Neuronal stem cell (in vitro differentiated cells): Measurements from ENCODE around the gene ANKRD13A.
"Not testable (repeated sequence)": the region's sequence is repeated elsewhere in the genome, so short reads cannot be mapped to it uniquely, and the experiment has no call there.

Experiments
- DNase-seq: peaks from one replicate; pipeline ENCODE4 v3.0.0-alpha.2; 2013; ENCODE audit warnings: low spot score
- H2AFZ ChIP-seq: one replicate; pipeline ENCODE4 v1.6.1; 2013; ENCODE audit warnings: mild to moderate bottlenecking, low read length, inconsistent platforms
- H2AK5ac ChIP-seq: 2 replicates; pipeline ENCODE4 v1.6.1; 2013; ENCODE audit warnings: low read depth, mild to moderate bottlenecking, inconsistent platforms, low read length, moderate library complexity, mixed read lengths
- H2BK120ac ChIP-seq: 2 replicates; pipeline ENCODE4 v1.6.1; 2013; ENCODE audit warnings: low read depth, mild to moderate bottlenecking, inconsistent platforms, low read length, moderate library complexity, mixed read lengths
- H2BK12ac ChIP-seq: one replicate; pipeline ENCODE4 v1.6.1; 2013; ENCODE audit warnings: low read length, inconsistent platforms
- H2BK15ac ChIP-seq: 2 replicates; pipeline ENCODE4 v1.6.1; 2013; ENCODE audit warnings: mild to moderate bottlenecking, low read length, inconsistent platforms, mixed read lengths
- H2BK5ac ChIP-seq: one replicate; pipeline ENCODE4 v1.6.1; 2013; ENCODE audit warnings: inconsistent platforms, mild to moderate bottlenecking, low read length, moderate library complexity
- H3K14ac ChIP-seq: one replicate; pipeline ENCODE4 v1.6.1; 2013; ENCODE audit warnings: low read length, inconsistent platforms
- H3K18ac ChIP-seq: 2 replicates; pipeline ENCODE4 v1.6.1; 2013; ENCODE audit warnings: low read length, inconsistent platforms
- H3K23ac ChIP-seq: 2 replicates; pipeline ENCODE4 v1.6.1; 2013; ENCODE audit warnings: low read depth, mild to moderate bottlenecking, mixed read lengths, low read length, inconsistent platforms; ENCODE audit not compliant: poor library complexity
- H3K27ac ChIP-seq: replicated peaks from 3 replicates; pipeline ENCODE4 v1.5.1; 2013; ENCODE audit warnings: low read length, inconsistent platforms
- H3K27me3 ChIP-seq, 3 experiments: 2 replicates each; pipeline ENCODE4 v1.6.1; 2013; ENCODE audit warnings: low read length in 3 of 3, mild to moderate bottlenecking in 2 of 3, inconsistent platforms in 1 of 3, low read depth in 1 of 3, mixed read lengths in 1 of 3, moderate library complexity in 1 of 3; ENCODE audit not compliant: control insufficient read depth in 3 of 3, insufficient read depth in 3 of 3
- H3K36me3 ChIP-seq, 2 donors: replicated peaks in 1 of 2; 2 replicates each; pipeline ENCODE4 v1.6.1; 2013; ENCODE audit warnings: low read length in 2 of 2; ENCODE audit not compliant: control insufficient read depth in 2 of 2, insufficient read depth in 2 of 2
- H3K4ac ChIP-seq: 2 replicates; pipeline ENCODE4 v1.6.1; 2013; ENCODE audit warnings: inconsistent platforms, mild to moderate bottlenecking, low read length, moderate library complexity
- H3K4me1 ChIP-seq, 2 donors: 1 replicate in 1 of 2; 2 replicates in 1 of 2; pipeline ENCODE4 v1.6.1; 2013; ENCODE audit warnings: low read length in 2 of 2, low read depth in 1 of 2; ENCODE audit not compliant: control insufficient read depth in 2 of 2, insufficient read depth in 1 of 2
- H3K4me2 ChIP-seq: one replicate; pipeline ENCODE4 v1.6.1; 2013; ENCODE audit warnings: mild to moderate bottlenecking, low read length, inconsistent platforms; ENCODE audit not compliant: insufficient read depth, poor library complexity, severe bottlenecking
- H3K4me3 ChIP-seq, 2 donors: 2 replicates each; pipeline ENCODE4 v1.5.1; 2013; ENCODE audit warnings: low read length in 2 of 2, mild to moderate bottlenecking in 2 of 2, inconsistent platforms in 1 of 2, moderate library complexity in 1 of 2
- H3K79me1 ChIP-seq: one replicate; pipeline ENCODE4 v1.6.1; 2013; ENCODE audit warnings: low read depth, mild to moderate bottlenecking, inconsistent platforms, low read length, moderate library complexity
- H3K9ac ChIP-seq: one replicate; pipeline ENCODE4 v1.6.1; 2013; ENCODE audit warnings: mild to moderate bottlenecking, low read depth, low read length, inconsistent platforms; ENCODE audit not compliant: poor library complexity
- H3K9me3 ChIP-seq, 2 donors: replicated peaks in 1 of 2; 2 replicates each; pipeline versions ENCODE3 to v1.6.1; 2013; ENCODE audit warnings: low read length in 2 of 2, mild to moderate bottlenecking in 2 of 2, inconsistent platforms in 1 of 2, low read depth in 1 of 2, mixed read lengths in 1 of 2, moderate library complexity in 1 of 2; ENCODE audit not compliant: control insufficient read depth in 2 of 2, insufficient read depth in 1 of 2
- H4K8ac ChIP-seq: one replicate; pipeline ENCODE4 v1.6.1; 2013; ENCODE audit warnings: low read depth, mild to moderate bottlenecking, inconsistent platforms, low read length, moderate library complexity
- H4K91ac ChIP-seq: one replicate; pipeline ENCODE4 v1.6.1; 2013; ENCODE audit warnings: low read length, low read depth, mild to moderate bottlenecking, inconsistent platforms; ENCODE audit not compliant: poor library complexity
- WGBS, 2 donors: extraction: QIAGEN DNeasy Blood & Tissue Kit; methylation state at CpG; one replicate each; pipeline ENCODE4 v1.1.7; 2013; ENCODE audit warnings: missing lambda C conversion rate in 2 of 2, mixed read lengths in 1 of 2; ENCODE audit not compliant: insufficient read length in 2 of 2, insufficient replicate concordance in 1 of 2; ENCODE audit errors: extremely low coverage in 2 of 2; 5-methylcytosine and 5-hydroxymethylcytosine counted together

The ANKRD13A gene

GRCh38 chr12:109982210-109982609, 17.0 kb upstream of the ANKRD13A start:
- H3K9ac ChIP-seq = no peak overlapping the region
- H3K4me3 ChIP-seq = no peak overlapping the region
- no peak overlapping the region for H3K27ac ChIP-seq
- no peak overlapping the region for H3K23ac ChIP-seq
- no peak overlapping the region for H3K14ac ChIP-seq
- no peak for DNase-seq
- H3K18ac ChIP-seq = no peak overlapping the region
- H3K79me1 ChIP-seq = no peaks in the 10 kb centered on the region
- H2BK15ac ChIP-seq = no peak overlapping the region
- H2AK5ac ChIP-seq = no peak overlapping the region
- no peak overlapping the region for H2BK120ac ChIP-seq
- no peak overlapping the region for H4K8ac ChIP-seq
- H3K36me3 ChIP-seq = peaks cover 14 to 88% of the 10 kb centered on the region in 2 donors
- H3K4ac ChIP-seq = no peak overlapping the region
- no peak overlapping the region for H2BK5ac ChIP-seq
- H3K27me3 ChIP-seq = no peaks in the 10 kb centered on the region
- peaks cover 0 to 9% of the 10 kb centered on the region in 2 donors for H3K9me3 ChIP-seq
- no peak overlapping the region for H4K91ac ChIP-seq
- no peak overlapping the region for H3K4me2 ChIP-seq
- H2BK12ac ChIP-seq = no peak overlapping the region
- H3K4me1 ChIP-seq = no peaks in the 10 kb centered on the region
- H2AFZ ChIP-seq = no peak overlapping the region

GRCh38 chr12:109983432-109984142, 15.6 kb upstream of the ANKRD13A start:
- H2BK15ac ChIP-seq = no peak overlapping the region
- H3K4me3 ChIP-seq = no peak overlapping the region
- H3K18ac ChIP-seq = no peak overlapping the region
- peaks cover 0 to 4% of the 10 kb centered on the region in 2 donors for H3K9me3 ChIP-seq
- no peak overlapping the region for H4K8ac ChIP-seq
- H4K91ac ChIP-seq = no peak overlapping the region
- H3K27ac ChIP-seq = no peak overlapping the region
- H3K79me1 ChIP-seq = no peaks in the 10 kb centered on the region
- H3K4me1 ChIP-seq = no peaks in the 10 kb centered on the region
- no peak overlapping the region for H3K4me2 ChIP-seq
- no peak for DNase-seq
- no peak overlapping the region for H2BK12ac ChIP-seq
- peaks cover 19 to 88% of the 10 kb centered on the region in 2 donors for H3K36me3 ChIP-seq
- no peak overlapping the region for H2AK5ac ChIP-seq
- no peaks in the 10 kb centered on the region for H3K27me3 ChIP-seq
- no peak overlapping the region for H3K23ac ChIP-seq
- H2BK120ac ChIP-seq = no peak overlapping the region
- H2BK5ac ChIP-seq = no peak overlapping the region
- no peak overlapping the region for H3K9ac ChIP-seq
- no peak overlapping the region for H2AFZ ChIP-seq
- no peak overlapping the region for H3K14ac ChIP-seq
- no peak overlapping the region for H3K4ac ChIP-seq
- no CpG with 5 or more reads among the region's 8 CpGs for WGBS, 2 donors

GRCh38 chr12:109986236-109986635, 13.0 kb upstream of the ANKRD13A start:
- not testable (repeated sequence) for H3K4me1 ChIP-seq, H3K9me3 ChIP-seq, H2AK5ac ChIP-seq, DNase-seq, H3K79me1 ChIP-seq, H3K9ac ChIP-seq, H3K27ac ChIP-seq, H3K27me3 ChIP-seq, H2BK5ac ChIP-seq, H3K23ac ChIP-seq, H2BK15ac ChIP-seq, H3K4ac ChIP-seq, H2BK12ac ChIP-seq, H2BK120ac ChIP-seq, H3K18ac ChIP-seq, H3K4me2 ChIP-seq, H4K8ac ChIP-seq, H2AFZ ChIP-seq, H4K91ac ChIP-seq, H3K14ac ChIP-seq, H3K4me3 ChIP-seq
- H3K36me3 ChIP-seq = peaks cover 15 to 88% of the 10 kb centered on the region in 2 donors
- no CpG with 5 or more reads among the region's 16 CpGs for WGBS, 2 donors

- no CpG with 5 or more reads among the region's 8 CpGs for WGBS, 2 donors
- H4K91ac ChIP-seq = no peak overlapping the region
- H3K14ac ChIP-seq = no peak overlapping the region
Observed at GRCh38 chr12:109987615-109988014, 11.6 kb upstream of the ANKRD13A start.

More at GRCh38 chr12:109987615-109988014, 11.6 kb upstream of the ANKRD13A start:
- Histone ChIP-seq H3K4ac (no peak overlapping the region), H2BK120ac (no peak overlapping the region), H2BK5ac (no peak overlapping the region), H3K18ac (no peak overlapping the region), H3K9ac (no peak overlapping the region), H3K4me1 (no peaks in the 10 kb centered on the region), H3K79me1 (no peaks in the 10 kb centered on the region), H3K9me3 (no peaks in the 10 kb centered on the region), H3K23ac (no peak overlapping the region), H3K4me2 (no peak overlapping the region), H2AK5ac (no peak overlapping the region), H3K27ac (no peak overlapping the region), H4K8ac (no peak overlapping the region), H3K4me3 (no peak overlapping the region), H2BK15ac (no peak overlapping the region), H2AFZ (no peak overlapping the region), H2BK12ac (no peak overlapping the region), H3K27me3 (no peaks in the 10 kb centered on the region), H3K36me3 (peaks cover 15 to 80% of the 10 kb centered on the region in 2 donors)
- DNase-seq = no peak
